Mesenchymal stem cell (in vitro differentiated cells and primary cell): Measurements from ENCODE around the gene FGF7.
"Not testable (repeated sequence)": the region's sequence is repeated elsewhere in the genome, so short reads cannot be mapped to it uniquely, and the experiment has no call there.

Experiments used
- DNase-seq: peaks from one replicate; pipeline ENCODE4 v3.0.0-alpha.2; 2013
- H2AFZ ChIP-seq: one replicate; pipeline ENCODE4 v1.6.1; 2013; ENCODE audit warnings: low read depth, mild to moderate bottlenecking, control low read depth, inconsistent platforms, low read length, moderate library complexity
- H2AK5ac ChIP-seq: 2 replicates; pipeline ENCODE4 v1.6.1; 2013; ENCODE audit warnings: low read length, moderate library complexity, mild to moderate bottlenecking, inconsistent platforms; ENCODE audit not compliant: severe bottlenecking
- H2BK120ac ChIP-seq: one replicate; pipeline ENCODE4 v1.6.1; 2013; ENCODE audit warnings: low read depth, mild to moderate bottlenecking, inconsistent platforms, low read length, moderate library complexity
- H2BK12ac ChIP-seq, 2 experiments: one replicate each; pipeline ENCODE4 v1.6.1; 2013; ENCODE audit warnings: inconsistent platforms in 2 of 2, low read length in 2 of 2, mild to moderate bottlenecking in 2 of 2, moderate library complexity in 2 of 2, control low read depth in 1 of 2
- H2BK15ac ChIP-seq: one replicate; pipeline ENCODE4 v1.6.1; 2013; ENCODE audit warnings: mild to moderate bottlenecking, low read depth, inconsistent platforms; ENCODE audit not compliant: poor library complexity, severe bottlenecking
- H2BK5ac ChIP-seq: 2 replicates; pipeline ENCODE4 v1.6.1; 2013; ENCODE audit warnings: low read depth, mild to moderate bottlenecking, low read length, control low read depth, inconsistent platforms; ENCODE audit not compliant: poor library complexity, severe bottlenecking
- H3K14ac ChIP-seq, 2 experiments: one replicate each; pipeline ENCODE4 v1.6.1; 2013; ENCODE audit warnings: inconsistent platforms in 2 of 2, low read length in 2 of 2, control low read depth in 1 of 2, mild to moderate bottlenecking in 1 of 2, moderate library complexity in 1 of 2
- H3K18ac ChIP-seq, 2 experiments: one replicate each; pipeline ENCODE4 v1.6.1; 2013; ENCODE audit warnings: inconsistent platforms in 2 of 2, low read length in 2 of 2, control low read depth in 1 of 2, low read depth in 1 of 2, mild to moderate bottlenecking in 1 of 2
- H3K23ac ChIP-seq, 2 experiments: one replicate each; pipeline ENCODE4 v1.6.1; 2013; ENCODE audit warnings: inconsistent platforms in 2 of 2, low read length in 2 of 2, mild to moderate bottlenecking in 2 of 2, moderate library complexity in 2 of 2, control low read depth in 1 of 2
- H3K27ac ChIP-seq: 2 replicates; pipeline ENCODE4 v1.5.1; 2013; ENCODE audit warnings: mild to moderate bottlenecking, moderate library complexity, low read length, control low read depth, inconsistent platforms; ENCODE audit not compliant: poor library complexity, severe bottlenecking
- H3K27me3 ChIP-seq, 2 experiments: 2 replicates each; pipeline versions ENCODE4 v1.6.1 to v1.7.0; 2013; ENCODE audit warnings: low read length in 2 of 2, mild to moderate bottlenecking in 2 of 2, moderate library complexity in 2 of 2, control low read depth in 1 of 2, inconsistent platforms in 1 of 2; ENCODE audit not compliant: control insufficient read depth in 1 of 2, insufficient read depth in 1 of 2
- H3K36me3 ChIP-seq, 2 experiments: 2 replicates each; pipeline versions ENCODE4 v1.6.1 to v1.7.0; 2013; ENCODE audit warnings: low read length in 2 of 2, control low read depth in 1 of 2, inconsistent platforms in 1 of 2, low read depth in 1 of 2, mild to moderate bottlenecking in 1 of 2; ENCODE audit not compliant: insufficient read depth in 2 of 2, control insufficient read depth in 1 of 2
- H3K4ac ChIP-seq, 2 experiments: one replicate each; pipeline ENCODE4 v1.6.1; 2013; ENCODE audit warnings: inconsistent platforms in 2 of 2, low read length in 2 of 2, mild to moderate bottlenecking in 2 of 2, moderate library complexity in 2 of 2, control low read depth in 1 of 2, low read depth in 1 of 2
- H3K4me1 ChIP-seq: 2 replicates; pipeline ENCODE4 v1.6.1; 2013; ENCODE audit warnings: low read depth, low read length, control low read depth; ENCODE audit not compliant: control insufficient read depth, insufficient read depth
- H3K4me2 ChIP-seq: 2 replicates; pipeline ENCODE4 v1.6.1; 2013; ENCODE audit warnings: low read length, mild to moderate bottlenecking, inconsistent platforms; ENCODE audit not compliant: poor library complexity, severe bottlenecking
- H3K4me3 ChIP-seq, 2 experiments: 2 replicates each; pipeline versions ENCODE4 v1.5.1 to v1.7.0; 2013; ENCODE audit warnings: low read length in 2 of 2, mild to moderate bottlenecking in 2 of 2, control low read depth in 1 of 2, low read depth in 1 of 2; ENCODE audit not compliant: insufficient read depth in 1 of 2
- H3K79me1 ChIP-seq: replicated peaks from 2 replicates; pipeline ENCODE4 v1.6.1; 2013; ENCODE audit warnings: mild to moderate bottlenecking, control low read depth, low read length, inconsistent platforms; ENCODE audit not compliant: poor library complexity, severe bottlenecking
- H3K9ac ChIP-seq: 2 replicates; pipeline ENCODE4 v1.7.0; 2013; ENCODE audit warnings: mild to moderate bottlenecking, low read length, moderate library complexity
- H3K9me3 ChIP-seq: 2 replicates; pipeline ENCODE4 v1.7.0; 2013; ENCODE audit warnings: mild to moderate bottlenecking, low read length; ENCODE audit not compliant: control insufficient read depth
- H4K8ac ChIP-seq: one replicate; pipeline ENCODE4 v1.6.1; 2013; ENCODE audit warnings: inconsistent platforms, mild to moderate bottlenecking, low read length, moderate library complexity
- H4K91ac ChIP-seq: one replicate; pipeline ENCODE4 v1.6.1; 2013; ENCODE audit warnings: mild to moderate bottlenecking, low read length, inconsistent platforms
- WGBS: methylation state at CpG from one replicate; pipeline ENCODE4 v1.1.7; 2013; ENCODE audit warnings: mixed read lengths; 5-methylcytosine and 5-hydroxymethylcytosine counted together

Gene FGF7

GRCh38 chr15:49467746-49468480 is 44.9 kb downstream of the FGF7 start:
- no peak overlapping the region for H4K91ac ChIP-seq
- H3K36me3 ChIP-seq = peaks cover 0 to 94% of the 10 kb centered on the region in 2 experiments
- H2BK15ac ChIP-seq = no peak overlapping the region
- H3K4me1 ChIP-seq = no peaks in the 10 kb centered on the region
- WGBS = 71% methylated on average over 1 of the region's 3 CpGs
- peak overlapping the region in 1 of 2 experiments; percentile 63 for H3K4me3 ChIP-seq
- no peaks in the 10 kb centered on the region for H3K9me3 ChIP-seq
- no peak overlapping the region for H4K8ac ChIP-seq
- H3K4me2 ChIP-seq = no peak overlapping the region
- H2BK12ac ChIP-seq = no peak overlapping the region
- no peak overlapping the region for H3K27ac ChIP-seq
- no peak overlapping the region for H2AK5ac ChIP-seq
- no peak overlapping the region for H2BK120ac ChIP-seq
- H2AFZ ChIP-seq = no peak overlapping the region
- no peaks in the 10 kb centered on the region for H3K79me1 ChIP-seq
- peak overlapping the region; percentile 89 for H3K9ac ChIP-seq
- no peak overlapping the region for H3K23ac ChIP-seq
- no peak overlapping the region for H3K4ac ChIP-seq
- no peak overlapping the region for H3K14ac ChIP-seq
- H3K18ac ChIP-seq = no peak overlapping the region
- H2BK5ac ChIP-seq = no peak overlapping the region
- no peak for DNase-seq
- no peaks in the 10 kb centered on the region for H3K27me3 ChIP-seq

- H3K18ac ChIP-seq = no peak overlapping the region
- H3K14ac ChIP-seq = no peak overlapping the region
- H3K9me3 ChIP-seq = no peaks in the 10 kb centered on the region
- H4K91ac ChIP-seq = no peak overlapping the region
- no peak overlapping the region for H4K8ac ChIP-seq
- H2BK5ac ChIP-seq = no peak overlapping the region
- no peak overlapping the region for H3K27ac ChIP-seq
- no peak overlapping the region for H2AFZ ChIP-seq
- H3K4ac ChIP-seq = no peak overlapping the region
- H2BK12ac ChIP-seq = no peak overlapping the region
- peak overlapping the region; percentile 89 for H3K9ac ChIP-seq
- H3K23ac ChIP-seq = no peak overlapping the region
- no peaks in the 10 kb centered on the region for H3K4me1 ChIP-seq
- H3K36me3 ChIP-seq = peaks cover 0 to 94% of the 10 kb centered on the region in 2 experiments
- no peaks in the 10 kb centered on the region for H3K27me3 ChIP-seq
- no peaks in the 10 kb centered on the region for H3K79me1 ChIP-seq
- H2BK15ac ChIP-seq = no peak overlapping the region
- no peak overlapping the region for H2BK120ac ChIP-seq
- DNase-seq = peak; percentile 34
- 100% methylated on average over 1 of the region's 2 CpGs for WGBS
- peak overlapping the region in 1 of 2 experiments; percentile 63 for H3K4me3 ChIP-seq
- no peak overlapping the region for H3K4me2 ChIP-seq
- no peak overlapping the region for H2AK5ac ChIP-seq
Observed at GRCh38 chr15:49468481-49468839, 45.4 kb downstream of the FGF7 start.

GRCh38 chr15:49471248-49471647 is 48.2 kb downstream of the FGF7 start:
- not testable (repeated sequence) for H2AFZ ChIP-seq, H2BK12ac ChIP-seq, H2AK5ac ChIP-seq, DNase-seq, H4K8ac ChIP-seq, H2BK15ac ChIP-seq, H3K23ac ChIP-seq, H2BK120ac ChIP-seq, H3K4me2 ChIP-seq, H4K91ac ChIP-seq, H3K14ac ChIP-seq, H3K9me3 ChIP-seq, H3K27me3 ChIP-seq, H2BK5ac ChIP-seq, H3K79me1 ChIP-seq, H3K4me3 ChIP-seq, H3K4ac ChIP-seq, H3K27ac ChIP-seq, H3K4me1 ChIP-seq, H3K18ac ChIP-seq
- peaks cover 0 to 91% of the 10 kb centered on the region in 2 experiments for H3K36me3 ChIP-seq
- WGBS = 100% methylated on average over 2 of the region's 4 CpGs
- H3K9ac ChIP-seq = peak overlapping the region; percentile 69

- no peak overlapping the region for H2AFZ ChIP-seq
- no peak overlapping the region for H4K91ac ChIP-seq
- H2BK120ac ChIP-seq = no peak overlapping the region
- H3K4me3 ChIP-seq = no peak overlapping the region
- no peak overlapping the region for H2AK5ac ChIP-seq
- no peaks in the 10 kb centered on the region for H3K9me3 ChIP-seq
- no peak overlapping the region for H3K27ac ChIP-seq
- no peak for DNase-seq
- H3K27me3 ChIP-seq = no peaks in the 10 kb centered on the region
- 91% methylated on average over 4 of the region's 4 CpGs for whole genome bisulfite sequencing
- no peak overlapping the region for H2BK5ac ChIP-seq
- H3K79me1 ChIP-seq = no peaks in the 10 kb centered on the region
- H3K18ac ChIP-seq = no peak overlapping the region
- H3K14ac ChIP-seq = no peak overlapping the region
- no peak overlapping the region for H2BK15ac ChIP-seq
- H3K4me1 ChIP-seq = no peaks in the 10 kb centered on the region
- H4K8ac ChIP-seq = no peak overlapping the region
- H3K9ac ChIP-seq = peak overlapping the region; percentile 69
- H2BK12ac ChIP-seq = no peak overlapping the region
- H3K23ac ChIP-seq = no peak overlapping the region
- peaks cover 0 to 88% of the 10 kb centered on the region in 2 experiments for H3K36me3 ChIP-seq
- no peak overlapping the region for H3K4me2 ChIP-seq
- no peak overlapping the region for H3K4ac ChIP-seq
Observed at GRCh38 chr15:49471733-49472132, 48.7 kb downstream of the FGF7 start.
